Mesendoderm (in vitro differentiated cells): ENCODE data around the gene ZNF420.
"Not testable (repeated sequence)": the region's sequence is repeated elsewhere in the genome, so short reads cannot be mapped to it uniquely, and the experiment has no call there.

ENCODE experiments used
- DNase-seq: peaks from one replicate; pipeline ENCODE4 v3.0.0; 2013
- H2AK5ac ChIP-seq: 2 replicates; pipeline ENCODE4 v1.6.1; 2013; ENCODE audit warnings: low read length, inconsistent platforms
- H2BK120ac ChIP-seq: 2 replicates; pipeline ENCODE4 v1.6.1; 2013; ENCODE audit warnings: low read depth, mild to moderate bottlenecking, low read length, moderate library complexity, mixed read lengths
- H2BK15ac ChIP-seq: replicated peaks from 2 replicates; pipeline ENCODE4 v1.6.1; 2013; ENCODE audit warnings: low read depth, mild to moderate bottlenecking, moderate library complexity
- H2BK5ac ChIP-seq: 2 replicates; pipeline ENCODE4 v1.6.1; 2013; ENCODE audit warnings: low read length, inconsistent platforms
- H3K18ac ChIP-seq: 2 replicates; pipeline ENCODE4 v1.6.1; 2013; ENCODE audit warnings: mild to moderate bottlenecking, low read length, mixed read lengths
- H3K23ac ChIP-seq: one replicate; pipeline ENCODE4 v1.6.1; 2013; ENCODE audit warnings: low read length
- H3K27ac ChIP-seq: 2 replicates; pipeline ENCODE4 v1.5.1; 2013; ENCODE audit warnings: low read depth, mild to moderate bottlenecking, inconsistent platforms, low read length, moderate library complexity
- H3K27me3 ChIP-seq: 2 replicates; pipeline ENCODE4 v1.6.1; 2013; ENCODE audit warnings: low read length, control low read depth, mild to moderate bottlenecking, inconsistent platforms; ENCODE audit not compliant: insufficient read depth, poor library complexity
- H3K36me3 ChIP-seq: 2 replicates; pipeline ENCODE4 v1.6.1; 2013; ENCODE audit warnings: low read length, inconsistent platforms; ENCODE audit not compliant: control insufficient read depth, insufficient read depth
- H3K4ac ChIP-seq: one replicate; pipeline ENCODE4 v1.6.1; 2013; ENCODE audit warnings: low read depth, mild to moderate bottlenecking, low read length, moderate library complexity
- H3K4me1 ChIP-seq: 2 replicates; pipeline ENCODE4 v1.6.1; 2013; ENCODE audit warnings: low read depth, low read length, inconsistent platforms; ENCODE audit not compliant: control insufficient read depth
- H3K4me2 ChIP-seq: 2 replicates; pipeline ENCODE4 v1.6.1; 2013; ENCODE audit warnings: low read length
- H3K4me3 ChIP-seq: 2 replicates; pipeline ENCODE4 v1.5.1; 2013; ENCODE audit warnings: mild to moderate bottlenecking, low read length
- H3K56ac ChIP-seq: one replicate; pipeline ENCODE4 v1.6.1; 2013; ENCODE audit warnings: low read length
- H3K79me1 ChIP-seq: 2 replicates; pipeline ENCODE4 v1.6.1; 2013; ENCODE audit warnings: low read length, inconsistent platforms
- H3K79me2 ChIP-seq: 2 replicates; pipeline ENCODE4 v1.6.1; 2013; ENCODE audit warnings: mild to moderate bottlenecking, low read length; ENCODE audit not compliant: control insufficient read depth, insufficient read depth
- H3K9ac ChIP-seq: 2 replicates; pipeline ENCODE4 v1.6.1; 2013; ENCODE audit warnings: low read length, inconsistent platforms
- H4K5ac ChIP-seq: one replicate; pipeline ENCODE4 v1.6.1; 2013; ENCODE audit warnings: low read length
- H4K8ac ChIP-seq: one replicate; pipeline ENCODE4 v1.6.1; 2013; ENCODE audit warnings: low read depth, mild to moderate bottlenecking, control low read depth, low read length, moderate library complexity
- WGBS: extraction: QIAGEN DNeasy Blood & Tissue Kit; methylation state at CpG from one replicate; pipeline ENCODE4 v1.1.7; 2013; ENCODE audit warnings: low lambda C conversion rate, missing lambda C conversion rate; ENCODE audit not compliant: insufficient coverage; ENCODE audit errors: extremely low coverage; 5-methylcytosine and 5-hydroxymethylcytosine counted together

Gene ZNF420

GRCh38 chr19:37114001-37114400, 35.8 kb downstream of the ZNF420 start:
- H3K4me1 ChIP-seq = no peaks in the 10 kb centered on the region
- no peak overlapping the region for H3K4me3 ChIP-seq
- no peak overlapping the region for H2BK5ac ChIP-seq
- no peaks in the 10 kb centered on the region for H3K27me3 ChIP-seq
- H3K18ac ChIP-seq = no peak overlapping the region
- no peak overlapping the region for H3K23ac ChIP-seq
- H2AK5ac ChIP-seq = no peak overlapping the region
- H3K4me2 ChIP-seq = no peak overlapping the region
- no peak overlapping the region for H4K8ac ChIP-seq
- H3K56ac ChIP-seq = no peak overlapping the region
- no peaks in the 10 kb centered on the region for H3K79me1 ChIP-seq
- no peak overlapping the region for H2BK15ac ChIP-seq
- H3K4ac ChIP-seq = no peak overlapping the region
- H2BK120ac ChIP-seq = no peak overlapping the region
- no peak overlapping the region for H4K5ac ChIP-seq
- no peaks in the 10 kb centered on the region for H3K79me2 ChIP-seq
- no CpG with 5 or more reads among the region's 9 CpGs for WGBS
- H3K27ac ChIP-seq = no peak overlapping the region
- H3K9ac ChIP-seq = no peak overlapping the region
- peak; percentile 21 for DNase-seq
- H3K36me3 ChIP-seq = no peaks in the 10 kb centered on the region

GRCh38 chr19:37122093-37122492, 43.9 kb downstream of the ZNF420 start:
- not testable (repeated sequence) for H3K56ac ChIP-seq, H2AK5ac ChIP-seq, H3K36me3 ChIP-seq, H3K27ac ChIP-seq, H4K8ac ChIP-seq, H3K4me3 ChIP-seq, H3K18ac ChIP-seq, H2BK120ac ChIP-seq, H3K4me2 ChIP-seq, DNase-seq, H3K79me1 ChIP-seq, H3K79me2 ChIP-seq, H3K23ac ChIP-seq, H2BK15ac ChIP-seq, H3K4ac ChIP-seq, H3K9ac ChIP-seq, H3K4me1 ChIP-seq, H4K5ac ChIP-seq, H2BK5ac ChIP-seq, H3K27me3 ChIP-seq
- no CpG with 5 or more reads among the region's 3 CpGs for WGBS

- Histone ChIP-seq H3K79me2 (no peaks in the 10 kb centered on the region), H2AK5ac (no peak overlapping the region), H2BK15ac (no peak overlapping the region), H3K4me2 (no peak overlapping the region), H3K23ac (no peak overlapping the region), H4K5ac (no peak overlapping the region), H3K9ac (no peak overlapping the region), H4K8ac (no peak overlapping the region), H3K27me3 (no peaks in the 10 kb centered on the region), H3K4me3 (peak overlapping the region; percentile 18), H3K18ac (no peak overlapping the region), H3K36me3 (peaks cover 2% of the 10 kb centered on the region), H3K4ac (no peak overlapping the region), H2BK5ac (no peak overlapping the region), H3K79me1 (no peaks in the 10 kb centered on the region), H3K27ac (no peak overlapping the region), H3K56ac (no peak overlapping the region), H3K4me1 (no peaks in the 10 kb centered on the region), H2BK120ac (no peak overlapping the region)
- WGBS = no CpG with 5 or more reads among the region's 12 CpGs
- DNase-seq = peak; percentile 25
Observed at GRCh38 chr19:37127999-37128820, 50.0 kb downstream of the ZNF420 start.

GRCh38 chr19:37128821-37129177, 50.6 kb downstream of the ZNF420 start:
- H3K4me1 ChIP-seq = no peaks in the 10 kb centered on the region
- DNase-seq = peak; percentile 15
- no peak overlapping the region for H2BK5ac ChIP-seq
- no peaks in the 10 kb centered on the region for H3K79me2 ChIP-seq
- H2AK5ac ChIP-seq = no peak overlapping the region
- no peak overlapping the region for H3K56ac ChIP-seq
- H3K27ac ChIP-seq = no peak overlapping the region
- no peak overlapping the region for H2BK15ac ChIP-seq
- no peak overlapping the region for H3K4me3 ChIP-seq
- peaks cover 2% of the 10 kb centered on the region for H3K36me3 ChIP-seq
- WGBS = no CpG with 5 or more reads among the region's 3 CpGs
- H3K79me1 ChIP-seq = no peaks in the 10 kb centered on the region
- H3K23ac ChIP-seq = no peak overlapping the region
- no peak overlapping the region for H3K4ac ChIP-seq
- no peak overlapping the region for H3K4me2 ChIP-seq
- H4K8ac ChIP-seq = no peak overlapping the region
- no peaks in the 10 kb centered on the region for H3K27me3 ChIP-seq
- H3K18ac ChIP-seq = no peak overlapping the region
- H4K5ac ChIP-seq = no peak overlapping the region
- no peak overlapping the region for H3K9ac ChIP-seq
- H2BK120ac ChIP-seq = no peak overlapping the region

GRCh38 chr19:37136111-37136510, 57.9 kb downstream of the ZNF420 start:
- Histone ChIP-seq H3K79me2 (no peaks in the 10 kb centered on the region), H3K18ac (no peak overlapping the region), H3K56ac (no peak overlapping the region), H4K8ac (no peak overlapping the region), H2BK120ac (no peak overlapping the region), H2BK5ac (no peak overlapping the region), H3K4me2 (no peak overlapping the region), H2AK5ac (no peak overlapping the region), H3K4me1 (no peaks in the 10 kb centered on the region), H4K5ac (no peak overlapping the region), H3K27ac (no peak overlapping the region), H3K4ac (no peak overlapping the region), H3K9ac (no peak overlapping the region), H3K23ac (no peak overlapping the region), H3K36me3 (no peaks in the 10 kb centered on the region), H2BK15ac (no peak overlapping the region), H3K79me1 (no peaks in the 10 kb centered on the region), H3K27me3 (no peaks in the 10 kb centered on the region), H3K4me3 (no peak overlapping the region)
- no CpG with 5 or more reads among the region's 1 CpG for WGBS
- no peak for DNase-seq

- Histone ChIP-seq H2BK15ac (no peak overlapping the region), H3K27me3 (no peaks in the 10 kb centered on the region), H3K79me2 (no peaks in the 10 kb centered on the region), H4K5ac (no peak overlapping the region), H3K4me1 (no peaks in the 10 kb centered on the region), H4K8ac (no peak overlapping the region), H2BK120ac (no peak overlapping the region), H3K9ac (no peak overlapping the region), H3K18ac (no peak overlapping the region), H3K56ac (no peak overlapping the region), H2AK5ac (no peak overlapping the region), H3K4me2 (no peak overlapping the region), H3K36me3 (peaks cover 3% of the 10 kb centered on the region), H3K23ac (no peak overlapping the region), H2BK5ac (no peak overlapping the region), H3K4me3 (no peak overlapping the region), H3K4ac (no peak overlapping the region), H3K27ac (no peak overlapping the region), H3K79me1 (no peaks in the 10 kb centered on the region)
- no peak for DNase-seq
- no CpG with 5 or more reads among the region's 3 CpGs for WGBS
Observed at GRCh38 chr19:37148214-37148613, 70.0 kb downstream of the ZNF420 start.
